Left ventricle myocardium inferior (tissue), 1 donor: ENCODE measurements around the gene TRIM23. TPM values are rescaled to one million over a fixed set of nuclear protein-coding genes. Genes with fewer than 3 reads are reported as not detected.
A peak's percentile ranks its signal among the peaks of the same experiment; 100 is the strongest.
"Not testable (repeated sequence)": the region's sequence is repeated elsewhere in the genome, so short reads cannot be mapped to it uniquely, and the experiment has no call there.

Experiments
- DNase-seq: peaks from one replicate; pipeline ENCODE4 v3.0.0-alpha.2; 2020
- H3K27ac ChIP-seq: fragments of 200-600 bp; replicated peaks from 2 replicates; pipeline ENCODE4 v1.8.0; 2021
- H3K27me3 ChIP-seq: fragments of 200-600 bp; 2 replicates; pipeline ENCODE4 v1.8.0; 2021; ENCODE audit warnings: low read depth
- H3K36me3 ChIP-seq: fragments of 200-600 bp; 2 replicates; pipeline ENCODE4 v1.8.0; 2021
- H3K4me1 ChIP-seq: fragments of 200-600 bp; 2 replicates; pipeline ENCODE4 v1.8.0; 2021
- H3K4me3 ChIP-seq: fragments of 200-600 bp; 2 replicates; pipeline ENCODE4 v1.8.0; 2021; ENCODE audit warnings: mild to moderate bottlenecking, moderate library complexity
- H3K9me3 ChIP-seq: fragments of 200-600 bp; replicated peaks from 2 replicates; pipeline ENCODE4 v1.8.0; 2021
- intact Hi-C: fragments of 100-400 bp; cut with micrococcal nuclease; formaldehyde crosslinking; loops from one replicate; pipeline ENCODE4 v1.11.0; 2022
- total RNA-seq: library from RNA; stranded (reverse); fragmentation: NEBNext Ultra II Directional; extraction: Animal tissue kit (Norgen Biotek cat#: 25700); gene quantifications from one replicate; pipeline ENCODE4 v1.2.1, GENCODE V29; 2021
- TF ChIP-seq, protein P1 (sequence below): fragments of 200-600 bp; IDR thresholded peaks from 2 replicates; pipeline ENCODE4 v1.8.0; 2021; ENCODE audit warnings: antibody characterized with exemption, mild to moderate bottlenecking, borderline replicate concordance
- donor health status: DM: no; HTN: yes; CAD: no; lungs with severe emphysema.

The TRIM23 gene
- total RNA-seq, 1 donor from 2014 or later: 19.1 TPM

DNA sequence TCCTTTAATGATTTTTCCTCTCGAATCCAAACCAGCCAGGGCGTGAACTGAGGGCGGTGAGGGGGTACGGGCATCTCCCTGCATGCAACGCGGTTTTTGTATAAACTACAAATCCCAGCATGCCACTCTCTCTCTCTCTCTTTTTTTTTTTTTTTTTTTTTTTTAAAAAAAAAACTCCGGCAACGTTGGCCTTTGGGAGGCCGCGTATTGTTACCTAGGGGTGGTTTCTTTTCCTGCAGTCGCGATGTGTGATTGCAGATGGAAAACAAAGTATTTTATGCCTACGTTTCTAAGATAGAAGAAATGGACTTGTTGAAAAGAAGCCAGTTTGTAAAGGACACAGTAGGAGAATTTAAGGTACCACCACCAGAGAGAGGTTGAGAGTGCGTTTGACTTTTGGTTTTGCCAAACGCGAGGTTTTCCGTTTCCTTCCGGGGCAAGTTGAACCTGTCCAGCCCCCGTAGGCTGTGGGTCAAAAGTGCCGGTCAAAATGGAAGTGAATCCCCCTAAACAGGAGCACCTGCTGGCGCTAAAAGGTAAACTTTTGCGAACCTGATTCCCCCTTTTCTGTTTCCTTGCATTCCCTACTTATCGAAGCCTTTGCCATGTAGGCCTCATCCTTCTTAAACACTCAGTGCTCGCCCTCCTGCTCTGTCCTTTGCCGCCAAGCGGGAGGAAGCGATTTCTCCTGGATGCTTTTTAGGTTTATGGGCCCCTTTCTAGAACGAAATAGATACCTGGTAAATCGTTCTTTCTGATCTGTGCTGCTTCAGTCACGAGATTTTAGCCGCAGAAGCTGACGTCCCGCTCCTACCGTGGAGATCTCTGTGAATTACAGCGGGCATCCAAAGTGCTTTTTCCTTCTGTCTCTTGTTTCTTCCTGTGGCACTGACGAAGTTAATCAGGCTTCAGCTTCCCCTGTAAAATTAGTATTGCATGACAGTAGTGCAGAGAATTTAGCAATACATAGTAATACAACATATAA, 730 bp upstream of the TRIM23 start, which contains the start of the genes SHLD3 and TRAPPC13:
Gene SHLD3, plus strand, starts transcription at position 457 of the 985 bp plus-strand sequence. CDS start 4,561 bp downstream, outside the sequence.
Gene TRAPPC13, plus strand, starts transcription at position 457 of the 985 bp plus-strand sequence. Its CDS starts 34 bp downstream, at position 491.
- TF ChIP-seq, protein P1, sequence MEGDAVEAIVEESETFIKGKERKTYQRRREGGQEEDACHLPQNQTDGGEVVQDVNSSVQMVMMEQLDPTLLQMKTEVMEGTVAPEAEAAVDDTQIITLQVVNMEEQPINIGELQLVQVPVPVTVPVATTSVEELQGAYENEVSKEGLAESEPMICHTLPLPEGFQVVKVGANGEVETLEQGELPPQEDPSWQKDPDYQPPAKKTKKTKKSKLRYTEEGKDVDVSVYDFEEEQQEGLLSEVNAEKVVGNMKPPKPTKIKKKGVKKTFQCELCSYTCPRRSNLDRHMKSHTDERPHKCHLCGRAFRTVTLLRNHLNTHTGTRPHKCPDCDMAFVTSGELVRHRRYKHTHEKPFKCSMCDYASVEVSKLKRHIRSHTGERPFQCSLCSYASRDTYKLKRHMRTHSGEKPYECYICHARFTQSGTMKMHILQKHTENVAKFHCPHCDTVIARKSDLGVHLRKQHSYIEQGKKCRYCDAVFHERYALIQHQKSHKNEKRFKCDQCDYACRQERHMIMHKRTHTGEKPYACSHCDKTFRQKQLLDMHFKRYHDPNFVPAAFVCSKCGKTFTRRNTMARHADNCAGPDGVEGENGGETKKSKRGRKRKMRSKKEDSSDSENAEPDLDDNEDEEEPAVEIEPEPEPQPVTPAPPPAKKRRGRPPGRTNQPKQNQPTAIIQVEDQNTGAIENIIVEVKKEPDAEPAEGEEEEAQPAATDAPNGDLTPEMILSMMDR: peak; percentile 30
- Histone ChIP-seq H3K36me3 (peaks cover 11% of the 10 kb centered on the region), H3K27ac (peak within 1 kb of the TSS; percentile 95), H3K27me3 (no peaks in the 10 kb centered on the region), H3K9me3 (no peaks in the 10 kb centered on the region), H3K4me3 (peak within 1 kb of the TSS; percentile 74), H3K4me1 (peaks cover 69% of the 10 kb centered on the region)
- intact Hi-C loops: no loop called here
- DNase-seq: peak; percentile 74

DNA sequence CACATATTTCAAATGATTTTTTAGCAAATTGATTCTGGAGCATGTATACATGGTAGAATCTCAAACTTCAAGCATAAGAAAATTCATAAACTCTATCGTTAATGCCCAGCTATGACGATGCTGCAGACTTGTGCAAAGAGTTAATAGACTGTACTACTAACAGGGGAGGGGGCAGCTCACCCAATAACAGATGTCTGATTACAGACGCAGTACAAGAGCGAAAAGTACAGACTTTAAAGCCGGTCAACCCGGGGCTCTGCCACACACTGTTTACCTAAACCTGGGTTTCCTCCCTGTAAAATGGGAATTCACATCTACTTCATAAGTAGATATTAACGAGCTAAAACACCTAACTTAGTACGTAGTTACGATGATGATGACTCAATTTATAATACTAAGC, 651 bp downstream of the TRIM23 start:
- peaks cover under 1% of the 10 kb centered on the region for H3K36me3 ChIP-seq
- H3K9me3 ChIP-seq: no peaks in the 10 kb centered on the region
- TF ChIP-seq, protein P1: no peak
- peak overlapping the region; percentile 74 for H3K4me3 ChIP-seq
- H3K4me1 ChIP-seq: peaks cover 68% of the 10 kb centered on the region
- DNase-seq: no peak
- H3K27me3 ChIP-seq: no peaks in the 10 kb centered on the region
- peak overlapping the region; percentile 95 for H3K27ac ChIP-seq
- intact Hi-C loops: no loop called here

DNA sequence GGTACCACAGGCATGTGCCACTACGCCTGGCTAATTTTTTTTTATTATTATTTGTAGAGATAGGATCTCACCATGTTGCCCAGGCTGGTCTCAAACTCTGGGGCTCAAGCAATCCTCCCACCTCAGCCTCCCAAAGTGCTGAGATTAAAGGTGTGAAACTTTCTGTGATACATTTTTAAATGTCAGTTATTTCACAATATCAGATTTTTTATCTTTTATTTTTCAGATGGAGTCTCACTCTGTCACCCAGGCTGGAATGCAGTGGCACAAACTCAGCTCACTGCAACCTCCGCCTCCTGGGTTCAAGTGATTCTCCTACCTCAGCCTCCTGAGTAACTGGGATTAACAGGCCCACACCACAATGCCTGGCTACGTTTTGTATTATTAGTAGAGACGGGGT, 2.2 kb downstream of the TRIM23 start:
- peaks cover 67% of the 10 kb centered on the region for H3K4me1 ChIP-seq
- H3K36me3 ChIP-seq, DNase-seq, H3K4me3 ChIP-seq, H3K27me3 ChIP-seq, H3K9me3 ChIP-seq, H3K27ac ChIP-seq, intact Hi-C loops: not testable (repeated sequence)

DNA sequence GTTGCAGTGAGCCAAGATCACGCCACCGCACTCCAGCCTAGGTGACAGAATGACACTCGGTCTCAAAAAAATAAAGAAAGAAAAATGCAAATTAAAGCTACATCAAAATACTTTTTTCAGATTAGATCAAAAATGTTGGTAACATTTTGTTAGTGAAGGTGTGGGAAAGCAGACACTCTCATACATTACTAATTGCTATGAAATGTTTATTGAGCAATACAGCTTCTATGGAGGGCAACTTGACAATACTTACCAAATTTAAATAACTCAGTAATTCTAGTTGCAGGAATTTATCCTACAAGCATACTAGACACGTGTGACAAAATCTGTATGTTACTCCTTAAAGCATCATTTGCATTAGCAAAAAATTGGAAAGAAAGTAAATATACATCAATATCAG, 4.1 kb downstream of the TRIM23 start:
- H3K27me3 ChIP-seq: no peaks in the 10 kb centered on the region

DNA sequence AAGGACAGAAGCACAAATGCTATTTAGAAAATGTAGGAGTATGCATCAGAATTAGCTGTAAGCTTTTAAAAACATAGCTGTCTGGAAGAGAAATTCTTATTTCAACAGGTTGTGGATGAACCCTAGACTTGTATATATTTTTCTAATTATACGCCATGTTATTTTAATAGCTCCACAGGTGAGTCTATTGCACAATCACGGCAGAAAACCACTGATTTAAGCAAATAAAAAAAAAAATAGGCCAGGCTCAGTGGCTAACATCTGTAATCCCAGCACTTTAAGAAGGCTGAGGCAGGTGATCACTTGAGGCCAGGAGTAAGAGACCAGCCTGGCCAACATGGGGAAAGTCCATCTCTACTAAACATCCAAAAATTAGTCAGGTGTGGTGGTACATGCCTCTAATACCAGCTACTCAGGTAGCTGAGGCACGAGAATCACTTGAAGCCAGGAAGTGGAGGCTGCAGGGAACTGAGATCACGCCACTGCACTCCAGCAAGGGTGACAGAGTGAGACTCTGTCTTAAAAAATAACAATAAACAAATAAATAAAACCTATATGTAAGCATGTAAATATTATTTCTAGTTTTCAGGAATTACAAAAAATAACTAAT, 11.7 kb downstream of the TRIM23 start:
- H3K36me3 ChIP-seq: peaks cover 85% of the 10 kb centered on the region
- TF ChIP-seq, protein P1: no peak
- H3K27ac ChIP-seq: no peak overlapping the region
- no peak overlapping the region for H3K4me3 ChIP-seq
- no peaks in the 10 kb centered on the region for H3K4me1 ChIP-seq
- DNase-seq: no peak
- intact Hi-C loops: no loop called here
- H3K27me3 ChIP-seq: no peaks in the 10 kb centered on the region
- no peaks in the 10 kb centered on the region for H3K9me3 ChIP-seq

More for the DNA sequence above, 4.1 kb downstream of the TRIM23 start:
- peaks cover 48% of the 10 kb centered on the region for H3K4me1 ChIP-seq
- H3K27ac ChIP-seq: no peak overlapping the region
- H3K9me3 ChIP-seq: no peaks in the 10 kb centered on the region
- H3K36me3 ChIP-seq: peaks cover 17% of the 10 kb centered on the region
- no peak overlapping the region for H3K4me3 ChIP-seq
- TF ChIP-seq, protein P1: no peak
- intact Hi-C loops: no loop called here
- no peak for DNase-seq

DNA sequence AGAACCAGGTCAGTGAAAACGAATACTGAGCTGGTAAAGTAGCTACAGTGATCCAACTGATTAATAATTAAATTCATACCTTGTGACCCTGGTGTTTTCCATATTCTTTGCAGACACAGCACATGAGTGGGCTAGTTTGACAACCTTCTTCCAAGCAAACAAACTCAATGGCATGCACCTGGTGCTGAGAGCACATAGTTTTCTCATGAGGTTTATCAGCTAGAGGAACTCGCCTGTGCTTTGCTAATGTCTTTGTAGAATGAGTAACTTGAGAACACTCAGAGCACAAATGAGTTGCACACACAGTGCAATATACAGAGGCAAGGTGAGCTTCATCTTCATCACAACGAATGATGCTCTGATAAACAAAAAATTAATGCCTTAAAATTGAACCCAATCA, 12.6 kb downstream of the TRIM23 start:
- DNase-seq: no peak
- TF ChIP-seq, protein P1: no peak
- no peaks in the 10 kb centered on the region for H3K4me1 ChIP-seq

DNA sequence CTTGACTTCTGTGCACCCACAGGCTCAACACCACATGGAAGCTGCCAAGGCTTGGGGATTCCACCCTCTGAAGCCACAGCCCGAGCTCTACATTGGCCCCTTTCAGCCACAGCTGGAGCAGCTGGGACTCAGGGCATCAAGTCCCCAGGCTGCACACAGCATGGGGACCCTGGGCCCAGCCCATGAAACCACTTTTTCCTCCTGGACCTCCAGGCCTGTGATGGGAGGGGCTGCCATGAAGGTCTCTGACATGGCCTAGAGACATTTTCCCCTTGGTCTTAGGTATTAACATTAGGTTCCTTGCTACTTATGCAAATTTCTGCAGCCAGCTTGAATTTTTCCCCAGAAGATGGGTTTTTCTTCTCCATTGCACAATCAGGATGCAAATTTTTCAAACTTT, 22.4 kb downstream of the TRIM23 start:
- DNase-seq, H3K4me3 ChIP-seq, H3K9me3 ChIP-seq, intact Hi-C loops, H3K27ac ChIP-seq, H3K4me1 ChIP-seq, H3K27me3 ChIP-seq: not testable (repeated sequence)
- H3K36me3 ChIP-seq: peaks cover 93% of the 10 kb centered on the region

More for the DNA sequence above, 12.6 kb downstream of the TRIM23 start:
- Histone ChIP-seq H3K27ac (no peak overlapping the region), H3K4me3 (no peak overlapping the region), H3K9me3 (no peaks in the 10 kb centered on the region), H3K36me3 (peaks cover 90% of the 10 kb centered on the region), H3K27me3 (no peaks in the 10 kb centered on the region)
- intact Hi-C loops: no loop called here
